NCI-H510A (cell line): ENCODE data around the gene SLC29A3.
A peak's percentile ranks its signal among the peaks of the same experiment; 100 is the strongest.

Source experiments
- DNase-seq: peaks from one replicate; lab custom pipeline; 2025; lab: John Stamatoyannopoulos, UW

The SLC29A3 gene

DNA sequence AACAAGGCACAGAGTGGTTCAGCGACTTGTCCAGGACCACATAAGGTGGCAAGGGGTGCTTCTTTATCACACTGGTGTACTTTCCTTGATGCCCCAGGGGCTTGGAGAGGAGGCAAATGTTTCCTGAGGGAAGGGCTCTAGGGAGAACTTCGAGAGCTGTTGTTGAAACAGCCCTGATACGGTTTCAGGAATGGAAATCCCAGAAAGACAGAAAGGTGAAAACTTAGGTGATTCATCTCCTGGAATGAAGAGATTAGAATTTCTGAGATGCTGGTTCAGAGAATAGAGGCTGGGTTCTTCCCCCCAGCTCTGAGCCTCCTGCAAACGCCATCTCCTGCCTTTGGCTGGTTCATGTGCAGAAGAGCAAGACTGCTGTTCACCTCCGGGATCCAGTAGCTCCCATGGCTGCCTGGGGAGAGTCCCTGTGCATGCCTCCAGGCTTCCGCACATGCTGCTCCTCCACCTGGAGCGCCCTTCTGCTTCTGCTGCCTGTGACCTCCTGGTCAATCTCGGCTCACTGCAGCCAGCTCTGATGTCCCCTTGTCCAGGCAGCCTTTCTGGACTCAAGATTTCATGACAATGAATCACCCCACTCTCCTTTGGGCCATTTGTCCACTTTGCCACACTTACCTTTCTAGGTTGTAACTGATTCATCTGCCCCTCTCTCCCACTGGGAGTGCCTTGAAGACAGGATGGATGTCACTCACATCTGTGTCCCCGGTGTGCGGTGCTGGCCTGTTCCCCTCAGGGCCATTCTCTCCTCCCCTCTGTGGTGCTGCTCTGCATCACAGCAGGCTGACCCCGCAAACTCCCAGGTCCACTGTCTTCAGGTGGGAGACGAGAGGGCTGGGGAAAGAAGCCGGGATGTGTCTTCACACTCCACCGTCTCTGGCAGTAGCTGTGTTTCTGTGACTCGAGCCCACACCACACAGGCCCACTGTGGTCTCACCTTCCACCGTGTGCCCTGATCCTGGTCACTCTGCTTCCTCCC, 74.0 kb downstream of the SLC29A3 start:
- no peak for DNase-seq

DNA sequence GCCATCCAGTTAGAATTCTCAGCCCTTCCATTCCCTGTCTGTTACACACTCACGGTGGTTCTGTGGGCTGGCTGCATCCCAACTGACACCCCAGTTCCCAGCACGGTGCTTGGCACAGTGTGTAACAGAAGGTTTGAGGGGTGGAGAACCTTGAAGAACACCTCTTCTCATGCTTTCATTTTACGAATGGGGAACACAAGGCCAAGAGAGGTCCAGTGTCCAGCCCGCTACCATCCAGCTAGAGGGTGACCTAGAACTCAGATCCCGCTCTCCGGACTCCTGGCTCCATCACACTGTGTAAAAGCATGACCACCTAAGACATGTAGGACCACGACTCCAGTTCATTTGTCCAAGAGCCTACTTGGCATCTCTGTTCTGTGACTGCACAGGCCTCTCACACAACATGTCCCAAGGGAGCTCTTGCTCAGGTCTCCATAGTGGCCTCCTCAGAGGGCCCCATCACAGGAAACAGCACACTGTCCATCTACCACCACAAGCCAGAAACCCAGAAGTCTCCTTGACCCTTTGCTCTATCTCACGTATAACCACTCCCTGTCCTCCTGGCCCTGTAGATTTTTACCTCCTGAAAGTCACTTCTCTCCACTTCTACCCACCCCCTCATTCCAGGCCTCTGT, 74.9 kb downstream of the SLC29A3 start:
- no peak for DNase-seq

DNA sequence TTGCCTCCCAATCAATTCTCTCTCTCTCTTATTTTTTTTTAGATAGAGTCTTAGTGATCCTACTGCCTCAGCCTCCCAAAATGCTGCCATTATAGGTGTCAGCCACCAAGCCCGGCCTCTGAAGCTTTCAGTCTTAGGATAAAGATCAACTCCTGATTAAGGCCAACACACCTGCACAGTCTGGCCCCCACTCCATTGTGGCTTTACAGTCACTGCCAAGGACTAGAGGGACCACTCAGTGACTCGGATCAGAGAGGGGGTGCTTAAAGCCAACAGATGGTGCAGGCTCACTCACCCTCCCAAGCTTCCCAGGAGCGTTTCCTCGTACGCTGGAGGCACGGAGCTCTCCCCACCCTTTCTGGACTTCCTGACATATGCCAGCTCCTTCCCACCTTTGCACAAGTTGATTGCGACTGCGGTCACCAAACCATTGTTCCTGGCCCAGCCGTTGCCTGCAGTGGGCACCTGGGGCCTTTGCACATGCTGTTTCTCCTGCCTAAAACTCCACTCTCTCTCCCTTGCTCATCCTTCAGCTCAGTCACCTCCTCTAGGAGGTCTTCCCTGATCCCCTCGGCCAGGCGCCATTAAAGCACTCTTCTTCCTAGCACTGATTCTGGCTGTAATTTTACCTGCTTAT, 76.0 kb downstream of the SLC29A3 start:
- no peak for DNase-seq

DNA sequence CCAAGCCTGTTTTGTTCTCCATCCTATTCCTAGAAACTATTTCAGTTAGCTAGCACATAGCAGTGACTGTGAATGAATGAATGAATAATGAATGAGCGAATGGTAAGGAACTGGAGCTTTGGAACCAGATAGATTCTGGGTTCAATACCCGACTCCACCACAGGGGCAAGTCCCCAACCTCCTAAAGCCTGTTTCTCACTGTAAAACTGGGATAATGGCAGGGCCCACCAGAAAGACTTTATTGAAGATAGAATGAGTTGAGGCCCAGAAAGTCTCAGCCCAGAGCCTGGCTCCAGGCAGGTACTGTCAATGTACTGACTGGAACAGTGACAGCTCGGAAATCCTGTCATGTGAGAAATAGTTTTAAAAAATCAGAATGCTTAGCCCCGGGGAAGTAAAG, 76.6 kb downstream of the SLC29A3 start:
- no peak for DNase-seq

DNA sequence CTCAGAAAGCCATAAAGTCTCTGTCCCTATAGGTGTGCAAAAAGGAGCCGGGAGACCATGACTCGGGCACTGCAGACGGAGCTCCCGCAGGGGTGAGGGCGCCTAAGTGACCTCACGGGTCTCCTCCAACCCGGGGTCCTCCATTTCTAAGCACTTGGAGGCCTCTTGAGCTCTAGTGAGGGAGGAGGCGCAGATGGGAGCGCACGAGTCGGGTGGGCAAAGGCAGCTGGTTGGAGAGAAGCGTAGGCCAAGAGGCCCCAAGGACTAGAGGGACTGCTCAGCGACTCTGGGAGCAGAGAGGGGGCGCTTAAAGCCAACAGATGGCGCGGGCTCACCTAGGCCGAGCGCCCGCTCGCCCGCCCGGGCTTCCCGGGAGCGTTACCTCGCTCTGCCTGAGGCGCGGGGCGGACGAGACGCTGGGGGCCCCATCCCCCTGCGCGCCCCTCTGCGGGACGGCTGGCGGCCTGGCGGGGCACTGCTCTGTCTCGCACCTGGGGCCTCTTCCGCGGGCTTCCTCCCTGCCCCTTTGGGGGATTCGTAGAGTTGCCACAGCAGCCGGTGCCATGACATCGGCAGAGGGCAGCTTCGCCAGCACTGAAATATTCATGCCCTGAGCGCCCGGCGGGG, 77.1 kb downstream of the SLC29A3 start:
- DNase-seq: peak; percentile 73

DNA sequence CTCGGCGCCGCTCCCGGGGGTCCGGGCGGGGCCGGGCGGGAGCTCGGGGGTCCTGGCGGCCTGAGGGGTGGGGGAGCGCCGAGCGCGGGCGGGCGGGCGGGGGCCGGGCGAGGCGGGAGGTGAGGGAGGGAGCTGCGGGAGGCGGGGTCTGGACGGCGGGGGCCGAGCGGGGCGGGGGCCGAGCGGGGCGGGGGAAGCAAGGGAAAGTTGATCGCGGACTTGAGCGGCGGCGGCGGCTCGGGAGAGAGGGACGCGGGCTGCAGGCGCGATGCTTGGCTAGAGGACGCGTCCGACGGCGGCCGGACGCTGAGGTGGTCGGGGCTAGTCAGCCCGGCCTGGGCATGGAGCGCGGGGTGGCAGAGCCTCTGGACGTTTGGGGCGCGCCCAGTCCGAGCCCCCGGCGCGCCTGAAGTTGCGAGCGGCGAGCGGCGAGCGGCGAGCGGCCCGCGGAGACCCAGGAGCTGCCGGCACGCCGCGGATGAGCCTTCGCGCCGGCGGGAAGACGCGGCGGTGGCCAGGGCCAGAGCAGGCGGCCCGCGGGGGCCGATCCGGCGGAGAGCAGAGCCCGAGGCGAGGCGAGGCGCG, 77.7 kb downstream of the SLC29A3 start, which contains the start of gene CDH23:
Gene CDH23, plus strand, starts transcription at position 210 of the 585 bp plus-strand sequence. CDS start 42,912 bp downstream, outside the sequence.
- DNase-seq: peak; percentile 68

DNA sequence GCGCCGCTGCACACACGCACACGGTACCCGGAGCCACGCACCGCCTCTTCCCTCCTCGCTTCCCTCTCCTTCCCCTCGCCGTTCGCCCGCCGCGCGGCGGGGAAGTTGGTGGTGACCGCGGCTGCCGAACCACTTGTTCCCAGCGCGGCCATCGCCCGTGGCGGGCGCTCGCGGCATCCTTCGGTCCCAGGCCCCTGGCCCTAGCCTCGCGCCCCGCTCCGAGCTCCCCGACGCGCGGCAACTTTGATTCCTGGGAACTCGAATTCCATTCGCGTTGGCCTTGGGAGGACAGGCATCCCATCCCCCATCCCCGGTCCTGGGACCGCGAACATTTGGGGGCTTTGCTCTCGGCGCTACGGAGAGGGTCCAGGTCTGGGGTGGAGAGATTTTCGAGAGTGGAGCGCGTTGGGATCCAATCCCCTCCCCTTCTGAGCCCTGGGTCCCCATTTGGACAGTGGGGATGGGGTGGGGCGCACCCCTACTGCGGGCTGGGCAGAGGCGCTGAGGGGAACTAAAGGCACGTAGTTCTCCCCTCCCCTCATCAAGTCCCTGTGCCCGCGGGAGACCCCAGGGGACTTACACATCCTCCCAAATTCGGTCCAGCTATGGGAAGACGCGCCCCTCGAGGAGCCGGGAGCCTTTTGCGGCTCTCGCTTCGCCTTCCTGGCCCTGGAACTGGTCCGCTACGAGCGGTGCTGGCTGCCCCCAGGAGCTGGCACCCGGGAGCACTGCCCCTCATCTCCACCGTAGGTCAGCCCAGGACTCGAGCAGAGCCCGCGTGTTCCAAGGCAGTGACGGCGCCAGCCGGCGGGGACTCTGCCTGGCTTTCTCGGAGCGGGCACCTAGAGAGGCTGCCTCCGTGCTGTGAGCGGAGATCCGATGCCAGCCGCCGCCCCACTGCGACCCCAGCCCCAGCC, 78.5 kb downstream of the SLC29A3 start:
- no peak for DNase-seq

DNA sequence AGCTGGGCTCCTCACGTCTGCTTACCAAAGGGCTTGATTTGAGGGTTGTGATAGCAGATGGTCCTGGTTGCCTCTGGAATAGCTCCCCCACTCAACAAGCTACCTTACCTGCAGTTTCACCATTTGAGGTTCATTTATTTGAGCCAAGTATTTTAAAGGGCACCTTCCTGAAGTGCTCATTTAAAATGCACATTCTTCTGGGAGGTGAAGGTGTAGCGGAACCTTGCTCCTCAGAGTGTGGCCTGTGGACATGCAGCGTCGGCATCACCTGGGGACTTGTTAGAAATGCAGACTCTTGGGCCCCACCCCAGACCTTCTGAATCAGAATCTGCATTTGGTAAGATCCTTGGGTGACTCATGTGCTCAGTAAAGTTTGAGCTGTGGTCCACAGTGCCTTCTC, 79.9 kb downstream of the SLC29A3 start:
- DNase-seq: no peak

DNA sequence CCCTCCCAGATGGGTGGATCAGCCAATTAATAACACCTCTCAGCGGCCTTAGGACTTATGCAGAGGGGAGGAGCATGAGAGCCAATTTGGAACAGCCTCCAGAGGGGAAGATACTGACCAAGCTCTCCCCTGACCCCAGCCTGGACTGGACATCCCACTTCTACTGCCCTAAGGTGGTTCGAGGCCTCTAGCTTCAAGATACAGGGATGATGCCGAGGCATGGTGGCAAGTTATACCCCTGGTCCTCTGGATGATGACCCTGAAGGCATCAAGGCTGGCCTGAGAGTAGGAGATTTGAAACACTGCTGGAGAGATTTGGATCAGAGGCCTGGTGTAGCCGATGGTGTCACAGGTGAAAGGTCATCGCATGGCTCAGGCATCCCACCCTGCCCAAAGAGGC, 80.9 kb downstream of the SLC29A3 start:
- DNase-seq: no peak

DNA sequence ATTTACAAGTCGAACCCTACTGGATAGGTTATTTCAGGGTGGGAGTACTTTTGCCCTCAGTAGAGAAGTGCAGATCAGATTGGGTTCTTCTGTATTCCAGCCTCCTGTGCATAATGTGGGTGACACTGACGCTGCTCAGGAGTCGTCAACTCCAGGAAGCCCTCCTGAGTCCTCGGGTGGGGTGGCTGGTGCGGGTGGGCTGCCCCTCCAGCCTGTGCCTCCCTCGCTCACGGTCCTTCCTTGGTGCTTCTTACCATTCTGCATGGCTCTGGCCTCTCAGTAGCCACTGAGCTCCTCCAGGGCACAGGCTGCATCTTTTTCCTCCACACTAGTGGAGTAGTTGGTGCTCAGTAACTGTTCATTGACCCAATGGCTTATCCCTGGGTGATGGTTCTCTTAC, 82.0 kb downstream of the SLC29A3 start:
- DNase-seq: no peak

DNA sequence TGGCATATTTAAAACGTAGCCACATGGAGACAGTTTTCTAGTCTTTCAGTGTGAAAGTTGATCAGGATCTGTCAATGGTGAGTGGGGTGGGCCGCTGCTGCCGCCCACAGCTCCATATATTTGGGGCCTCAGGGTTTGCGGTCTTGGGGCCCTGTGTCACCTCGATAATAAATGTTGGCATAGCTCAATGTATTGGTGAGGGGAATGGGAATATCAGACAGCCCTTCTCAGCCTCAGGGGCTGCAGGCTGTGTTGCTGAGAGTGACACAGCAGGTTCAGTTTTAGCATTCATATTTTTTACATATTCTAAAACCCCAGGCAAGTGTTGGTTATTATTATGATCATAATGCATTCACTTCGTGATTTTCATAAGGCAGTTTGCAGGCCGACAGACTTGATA, 82.9 kb downstream of the SLC29A3 start:
- DNase-seq: no peak

DNA sequence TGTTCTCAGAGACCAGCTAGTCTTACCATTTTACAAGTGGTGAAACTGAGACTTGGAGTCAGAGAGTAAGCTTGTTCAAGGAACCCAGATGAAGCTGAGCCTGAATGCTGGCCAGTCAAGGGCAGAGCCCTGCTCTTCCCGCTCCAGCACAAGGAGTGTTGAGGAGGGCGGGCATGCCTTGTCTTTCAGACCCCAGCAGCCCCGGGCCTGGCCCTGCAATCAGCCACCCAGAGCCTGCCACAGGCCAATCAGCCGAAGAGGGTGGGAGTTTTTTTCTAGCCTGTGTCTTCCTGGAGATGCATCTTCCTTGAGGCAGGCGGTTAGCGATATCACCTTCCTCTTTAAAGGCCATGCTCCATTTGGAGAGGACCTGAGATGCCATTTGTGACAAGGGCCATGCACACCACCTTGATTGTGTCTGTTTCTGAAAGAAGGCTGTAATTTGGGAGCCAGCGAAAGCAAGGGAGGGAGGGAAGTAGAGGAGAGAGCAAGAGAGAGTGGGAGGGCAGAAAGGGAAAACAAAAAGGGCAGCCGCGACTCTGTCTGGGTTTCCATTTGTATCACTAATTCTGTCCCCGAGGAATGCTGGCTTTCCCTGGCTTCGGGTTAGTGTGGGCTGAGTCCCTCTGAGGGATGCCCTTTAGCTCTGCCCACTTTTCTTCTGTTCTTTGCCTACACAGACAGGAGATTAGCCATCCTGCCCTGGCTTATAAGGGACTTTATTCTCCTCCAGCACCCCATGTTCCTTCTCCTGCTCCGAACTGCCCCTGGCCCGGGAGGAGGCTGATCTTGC, 85.6 kb downstream of the SLC29A3 start:
- no peak for DNase-seq

DNA sequence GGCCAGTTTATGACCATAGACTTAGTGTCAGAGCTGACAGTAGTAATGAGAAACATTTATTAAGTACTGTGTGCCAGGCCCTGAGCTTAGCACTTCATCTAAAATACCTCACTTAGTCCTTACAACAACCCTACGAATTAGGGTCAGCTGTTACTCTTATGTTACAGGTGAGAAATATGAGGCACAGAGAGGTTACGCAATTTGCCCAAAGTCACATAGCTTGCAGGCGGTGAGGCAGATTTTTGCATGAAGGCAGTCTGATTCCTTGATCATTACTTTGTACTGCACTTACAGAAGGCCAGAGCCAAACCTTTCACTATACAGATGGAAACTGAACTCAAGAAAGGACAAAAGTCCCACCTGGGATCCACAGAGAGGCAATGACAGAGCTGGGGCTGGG, 87.8 kb downstream of the SLC29A3 start:
- DNase-seq: no peak

DNA sequence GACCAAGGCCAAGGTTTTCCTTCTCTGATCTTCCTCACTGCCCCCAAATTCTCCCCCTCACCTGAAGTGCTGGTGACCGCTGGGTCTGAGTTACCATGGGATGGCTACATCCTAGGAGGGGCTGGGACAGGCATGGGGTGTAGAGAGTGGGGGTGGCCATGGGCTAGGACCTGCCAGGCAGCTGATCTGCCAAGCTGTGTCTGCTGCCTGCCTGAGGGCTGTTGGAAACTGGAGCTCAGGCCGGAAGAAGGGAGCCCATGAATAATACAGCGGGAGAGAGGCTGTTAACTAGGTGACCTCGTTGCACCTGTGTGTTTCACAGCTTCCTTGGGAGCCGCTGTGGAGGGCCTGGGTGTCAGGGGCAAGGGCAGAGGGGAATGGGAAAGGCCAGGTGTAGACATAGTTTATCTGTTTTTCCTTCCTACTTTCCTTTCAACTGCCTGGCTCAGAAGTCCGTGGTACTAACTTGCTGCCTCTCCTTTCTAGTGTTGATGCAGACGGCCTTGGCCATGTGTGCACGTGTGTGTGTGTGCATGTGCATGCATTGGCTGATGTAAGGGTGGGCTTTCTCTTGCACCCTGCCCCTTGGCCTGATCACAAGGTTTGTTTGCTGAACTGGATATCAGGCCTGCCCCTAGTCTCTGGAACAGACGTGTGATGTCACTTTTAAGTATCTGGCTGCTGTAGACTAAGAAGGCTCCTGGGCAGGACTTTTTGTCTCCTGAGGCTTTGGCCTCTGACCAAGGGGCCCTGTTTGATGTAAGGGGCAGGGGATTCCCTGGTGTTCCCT, 89.6 kb downstream of the SLC29A3 start:
- DNase-seq: no peak

DNA sequence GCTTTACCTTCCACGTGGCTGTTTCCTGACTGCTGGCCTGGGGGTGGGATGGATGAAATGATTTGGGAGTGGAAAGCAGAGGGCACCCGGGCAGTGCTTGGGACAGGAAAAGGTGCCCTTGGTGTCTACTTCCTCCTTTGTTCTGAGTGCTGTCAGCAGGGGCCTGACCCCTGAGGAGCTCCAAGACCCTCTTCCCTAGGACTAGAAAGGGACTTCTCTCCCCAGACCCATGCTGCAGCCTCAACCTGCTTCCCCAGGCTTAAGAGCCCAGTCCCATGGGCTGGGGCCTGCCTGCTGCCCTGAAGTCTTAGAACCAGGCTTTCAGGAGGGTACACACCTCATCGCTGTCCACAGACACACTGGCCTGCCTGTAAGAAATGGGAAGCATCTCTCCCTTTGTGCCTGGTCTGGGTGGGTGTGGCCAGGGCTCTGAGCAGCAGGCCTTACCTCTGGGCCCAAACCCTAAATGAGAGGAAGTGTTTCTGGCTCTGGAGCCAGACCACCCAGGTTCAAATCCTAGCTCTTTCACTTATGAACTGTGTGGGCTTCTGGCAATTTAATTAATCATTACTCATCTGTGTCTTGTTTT, 90.6 kb downstream of the SLC29A3 start:
- no peak for DNase-seq
